DMS 273 (cell line): Measurements from ENCODE around the gene ZNF503.

ENCODE experiments used
- DNase-seq: peaks from one replicate; lab custom pipeline; 2025; ENCODE audit not compliant: unreplicated experiment; lab: John Stamatoyannopoulos, UW

The ZNF503 gene

DNA sequence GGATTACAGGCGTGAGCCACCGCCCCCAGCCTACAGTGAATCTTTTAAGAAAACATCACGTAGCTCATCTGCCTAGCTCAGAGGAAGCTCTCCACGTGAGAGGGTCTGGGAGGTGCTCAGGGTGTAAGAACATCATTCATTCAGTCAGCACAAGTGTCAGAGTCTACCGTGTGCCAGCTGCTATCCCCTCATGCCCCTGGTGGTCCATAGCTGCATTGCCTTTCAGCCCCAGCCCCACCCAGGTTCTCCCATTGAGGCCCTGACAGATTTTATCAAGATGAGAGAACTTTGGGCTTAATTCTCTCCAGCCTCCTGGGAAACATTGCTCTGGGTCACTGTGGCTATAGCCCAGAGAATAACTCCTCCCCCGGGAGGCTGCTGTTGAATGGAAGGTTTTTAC lies 45.1 kb downstream of the ZNF503 start:
- peak; percentile 5 for DNase-seq

DNA sequence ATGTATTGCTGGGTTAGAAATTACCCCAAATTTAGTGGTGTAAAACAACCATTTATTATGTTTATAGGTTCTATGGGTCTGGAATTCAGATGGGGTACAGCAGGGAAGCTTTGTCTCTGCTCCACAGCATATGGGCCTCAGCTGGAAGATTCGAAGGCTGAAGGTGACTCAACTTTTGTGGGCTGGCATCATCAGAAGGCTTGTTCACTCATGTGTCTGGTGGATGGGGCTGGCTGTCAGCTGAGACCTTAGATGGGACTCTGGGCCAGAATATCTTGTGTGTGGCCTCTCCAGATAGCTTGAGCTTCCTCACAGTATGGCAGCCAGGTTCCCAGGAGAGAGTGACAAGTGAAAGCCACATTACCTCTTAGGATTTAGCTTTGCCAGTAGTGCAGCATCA lies 45.9 kb downstream of the ZNF503 start:
- no peak for DNase-seq

DNA sequence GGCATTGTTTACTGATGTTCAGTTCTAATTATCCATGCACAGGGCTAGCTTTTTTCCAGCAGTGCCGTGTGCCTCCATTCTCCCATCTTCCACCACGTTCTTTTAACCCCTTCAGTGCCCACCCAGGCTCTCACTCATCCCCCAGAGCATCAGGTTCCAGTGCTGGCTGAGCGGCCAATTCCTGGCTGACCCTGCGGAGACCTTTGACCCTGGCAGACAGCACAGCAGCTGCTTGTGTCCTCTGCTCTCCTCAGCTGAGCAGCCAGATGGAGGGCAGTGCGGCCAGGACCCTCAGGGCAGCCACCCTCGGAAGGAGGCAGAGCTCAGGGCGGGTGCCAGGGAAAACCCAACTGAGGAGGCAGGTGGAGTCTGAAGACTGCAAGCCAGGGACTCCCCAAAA lies 48.4 kb downstream of the ZNF503 start:
- DNase-seq: no peak

DNA sequence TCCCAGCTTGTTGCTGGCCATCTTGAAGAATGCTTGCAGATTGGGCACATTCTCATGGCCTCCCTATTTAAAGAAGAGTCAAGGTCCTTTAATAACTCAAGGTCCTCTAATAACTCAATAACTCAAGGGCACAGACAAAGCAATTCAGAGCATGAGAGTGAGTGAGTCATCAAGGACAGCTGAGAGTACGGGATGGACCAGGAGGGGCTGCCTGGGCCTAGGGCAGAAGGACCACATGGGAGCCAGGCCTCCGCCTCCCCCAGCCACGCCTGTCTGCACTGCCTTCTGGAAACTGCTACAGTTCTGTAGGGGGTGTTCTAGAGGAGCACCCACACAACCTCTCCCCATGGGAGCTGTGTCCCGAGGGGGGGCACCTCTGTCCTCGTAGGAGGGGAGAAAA lies 48.9 kb downstream of the ZNF503 start:
- no peak for DNase-seq

DNA sequence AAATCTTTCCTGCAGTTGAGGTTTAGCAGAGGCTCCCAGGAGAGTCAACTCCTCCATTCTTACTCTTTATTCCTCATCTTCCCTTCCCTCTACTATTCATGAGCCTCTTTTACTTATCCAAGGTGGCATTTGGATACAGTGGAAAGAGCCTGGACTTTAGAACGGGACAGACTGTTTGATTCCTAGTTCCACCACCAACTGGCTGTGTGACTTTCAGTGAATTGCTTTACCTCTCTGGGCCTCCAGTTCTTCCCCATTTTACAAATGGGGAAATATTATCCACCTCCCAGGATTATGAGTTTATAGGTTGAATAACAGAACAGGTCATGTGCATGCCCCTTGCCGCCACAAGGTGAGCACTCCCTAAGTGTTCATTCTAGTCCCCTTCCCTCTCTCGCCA lies 49.9 kb downstream of the ZNF503 start:
- no peak for DNase-seq

DNA sequence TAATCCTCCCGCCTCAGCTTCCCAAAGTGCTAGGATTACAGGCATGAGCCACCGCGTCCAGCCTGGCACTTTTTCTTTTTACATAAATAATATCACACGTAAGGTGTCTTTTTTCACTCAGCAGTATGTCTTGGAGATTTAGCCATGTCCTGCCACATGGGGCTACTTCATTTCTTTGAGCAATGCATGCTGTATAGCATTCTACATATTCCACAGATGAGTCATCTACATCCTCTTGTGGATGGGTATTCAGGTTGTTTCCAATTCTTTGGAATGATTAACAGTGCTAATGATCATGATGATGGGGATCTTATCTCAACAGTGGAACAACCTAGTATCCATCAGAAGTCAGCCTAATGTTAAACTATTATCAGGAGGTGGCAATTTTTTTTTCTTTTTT lies 50.8 kb downstream of the ZNF503 start:
- DNase-seq: no peak
